Measurements from ENCODE around the gene LRRK1. TPM values are rescaled to one million over a fixed set of nuclear protein-coding genes. Genes with fewer than 3 reads are reported as not detected.

Gene LRRK1
- total and polyA plus RNA-seq, 2 of the 4 experiments (the other 2 are of a cell fraction) = 3.0 to 5.8 TPM

- intact Hi-C loops (cut with micrococcal nuclease) (no loop called here), dilution Hi-C loops (cut with HindIII; ENCODE audit: low sequenced_read_pairs, unreplicated experiment) (no loop called here), in situ Hi-C loops (cut with MboI; ENCODE audit: low sequenced_read_pairs) (no loop called here)
- H2BK15ac ChIP-seq (ENCODE audit: low read depth, low read length) = no peak overlapping the region
- peaks cover 27% of the 10 kb centered on the region for H3K36me3 ChIP-seq (ENCODE audit: control insufficient read depth, insufficient read depth, low read length)
- H3K27me3 ChIP-seq (ENCODE audit: control insufficient read depth, insufficient read depth, low read length) = no peaks in the 10 kb centered on the region
- H3K18ac ChIP-seq (ENCODE audit: low read depth, low read length) = no peak overlapping the region
- no peaks in the 10 kb centered on the region for H3K9me3 ChIP-seq (ENCODE audit: control insufficient read depth, insufficient read depth, low read length)
- H4K5ac ChIP-seq (ENCODE audit: low read depth, low read length) = no peak overlapping the region
- CTCF ChIA-PET = no interaction called here
- H2BK120ac ChIP-seq (ENCODE audit: low read depth, low read length) = no peak overlapping the region
- no peak overlapping the region for H3K23ac ChIP-seq (ENCODE audit: low read depth, low read length)
- H2AK5ac ChIP-seq (ENCODE audit: low read depth, low read length) = no peak overlapping the region
- DNase-seq (no peak), ATAC-seq (ENCODE audit: low read depth) (no peak)
- no TSS peak for BruUV-seq (replicated peaks)
- no peak overlapping the region for H4K8ac ChIP-seq (ENCODE audit: low read depth in 2 of 2, low read length in 2 of 2)
- TF ChIP-seq BHLHE40 (IDR thresholded peaks at IDR 0.05; ENCODE audit: low read depth, low read length) (no peak), FOS (IDR thresholded peaks at IDR 0.05; ENCODE audit: low read depth, low read length) (no peak), RAD21 (IDR thresholded peaks at IDR 0.05; ENCODE audit: low read length) (no peak), RFX5 (IDR thresholded peaks at IDR 0.05; ENCODE audit: low read depth, low read length) (no peak), USF2 (IDR thresholded peaks at IDR 0.05; ENCODE audit: low read depth, low read length) (no peak), RCOR1 (IDR thresholded peaks at IDR 0.05; ENCODE audit: insufficient replicate concordance, low read length) (no peak), POLR2A (IDR thresholded peaks at IDR 0.05; ENCODE audit: low read depth, low read length) (no peak), ELK1 (IDR thresholded peaks at IDR 0.05; ENCODE audit: borderline replicate concordance, low read depth, low read length) (no peak), CHD1 (IDR thresholded peaks at IDR 0.05; ENCODE audit: low read depth, low read length) (no peak), MXI1 (IDR thresholded peaks at IDR 0.05; ENCODE audit: borderline replicate concordance, low read depth, low read length) (no peak), MAZ (IDR thresholded peaks at IDR 0.05; ENCODE audit: borderline replicate concordance, low read depth, low read length) (no peak), MAFK (IDR thresholded peaks at IDR 0.05; ENCODE audit: low read depth, low read length) (no peak), CEBPB (IDR thresholded peaks at IDR 0.05; ENCODE audit: low read depth, low read length) (no peak)
- peaks cover 25% of the 10 kb centered on the region for H3K4me1 ChIP-seq (ENCODE audit: control insufficient read depth, insufficient read depth, low read length)
- 97% methylated on average over 16 of the region's 28 CpGs; no CpG with 5 or more reads in 1 of the 2 experiments for WGBS, 2 experiments (ENCODE audit: extremely low coverage in 2 of 2, insufficient read length in 1 of 2)
- no peak overlapping the region for H2BK20ac ChIP-seq (ENCODE audit: low read depth, low read length)
- no peak overlapping the region for H3K4me3 ChIP-seq (ENCODE audit: insufficient read depth, low read depth, low read length)
- H3K9me1 ChIP-seq (ENCODE audit: insufficient read depth, low read length) = peaks cover 13% of the 10 kb centered on the region
- no peaks in the 10 kb centered on the region for H4K20me1 ChIP-seq (ENCODE audit: insufficient read depth, low read length)
- no peak overlapping the region for H3K4ac ChIP-seq (ENCODE audit: low read depth, low read length)
- no peak overlapping the region for H3K56ac ChIP-seq (ENCODE audit: extremely low read depth, insufficient read depth, low read length)
- H2AFZ ChIP-seq (replicated peaks; ENCODE audit: low read length, poor library complexity) = no peak overlapping the region
- H3K14ac ChIP-seq (replicated peaks; ENCODE audit: low read depth, low read length) = no peak overlapping the region
- H3K79me1 ChIP-seq (ENCODE audit: low read depth in 1 of 2, low read length in 2 of 2) = peaks cover 0 to 16% of the 10 kb centered on the region in 2 experiments; a peak in 1 of 4 replicates
- H3K4me2 ChIP-seq (ENCODE audit: low read depth, low read length) = no peak overlapping the region
- no peak overlapping the region for H2AK9ac ChIP-seq (replicated peaks; ENCODE audit: low read depth, low read length, poor library complexity)
- no peak overlapping the region for H3K27ac ChIP-seq (ENCODE audit: insufficient read depth, low read length)
- POLR2A ChIA-PET (ENCODE audit: unreplicated experiment) = no interaction called here
- H2BK5ac ChIP-seq (ENCODE audit: low read depth, low read length, poor library complexity, severe bottlenecking) = no peak overlapping the region
- H3K9ac ChIP-seq (ENCODE audit: low read depth, low read length) = no peak overlapping the region
- H4K91ac ChIP-seq (ENCODE audit: insufficient read depth, low read depth, low read length) = no peak overlapping the region
These were observed 146.5 kb downstream of the LRRK1 start for GRCh38 chr15:101065570-101066221.
